ENCODE results near the gene FGF14. TPM values are rescaled to one million over a fixed set of nuclear protein-coding genes. Genes with fewer than 3 reads are reported as not detected.

Gene FGF14
- polyA plus RNA-seq (ENCODE audit: insufficient read length): 0.04 TPM

- DNase-seq: no peak
Observed at GRCh38 chr13:102401766-102402165, at the start of gene FGF14. TSS of gene FGF14 (minus strand) at chr13:102402048.

- DNase-seq: no peak
Observed at GRCh38 chr13:102443249-102443648, 41.4 kb upstream of the FGF14 start.

- no peak for DNase-seq
Observed at GRCh38 chr13:102441085-102441484, 39.2 kb upstream of the FGF14 start.

GRCh38 chr13:102440259-102440936 is 38.5 kb upstream of the FGF14 start:
- DNase-seq: no peak

- DNase-seq: no peak
Observed at GRCh38 chr13:102422690-102423089, 20.8 kb upstream of the FGF14 start.

- no peak for DNase-seq
Observed at GRCh38 chr13:102405499-102406100, 3.8 kb upstream of the FGF14 start.

- peak; percentile 74 for DNase-seq
Observed at GRCh38 chr13:102402290-102402689, 442 bp upstream of the FGF14 start.

GRCh38 chr13:102401265-102401664 is 583 bp downstream of the FGF14 start:
- DNase-seq: no peak

GRCh38 chr13:102400675-102401145 is 1.1 kb downstream of the FGF14 start:
- no peak for DNase-seq

GRCh38 chr13:102399791-102400674 is 1.8 kb downstream of the FGF14 start:
- DNase-seq: no peak

GRCh38 chr13:102395939-102396338 is 5.9 kb downstream of the FGF14 start:
- DNase-seq: no peak

- no peak for DNase-seq
Observed at GRCh38 chr13:102395174-102395573, 6.7 kb downstream of the FGF14 start.

- DNase-seq: peak; percentile 94
Observed at GRCh38 chr13:102394158-102395053, 7.4 kb downstream of the FGF14 start.

GRCh38 chr13:102392481-102393209 is 9.2 kb downstream of the FGF14 start:
- DNase-seq: no peak

GRCh38 chr13:102386461-102386860 is 15.4 kb downstream of the FGF14 start:
- DNase-seq: no peak

- DNase-seq: no peak
Observed at GRCh38 chr13:102380012-102380411, 21.8 kb downstream of the FGF14 start.

- DNase-seq: no peak
Observed at GRCh38 chr13:102376318-102376717, 25.5 kb downstream of the FGF14 start.

- no peak for DNase-seq
Observed at GRCh38 chr13:102374726-102375125, 27.1 kb downstream of the FGF14 start.

- DNase-seq: no peak
Observed at GRCh38 chr13:102374233-102374632, 27.6 kb downstream of the FGF14 start.

GRCh38 chr13:102373221-102373620 is 28.6 kb downstream of the FGF14 start:
- no peak for DNase-seq

GRCh38 chr13:102369302-102369701 is 32.5 kb downstream of the FGF14 start:
- no peak for DNase-seq
